Nephron progenitor cell (in vitro differentiated cells): ENCODE results near the gene LCLAT1.

ENCODE experiments used
- DNase-seq: peaks from one replicate; pipeline ENCODE4 v3.0.0; 2021
- H3K27ac Mint-ChIP-seq: 2 replicates; pipeline ENCODE4 v1.8.0; 2021; ENCODE audit warnings: mild to moderate bottlenecking, moderate library complexity, mixed read lengths
- H3K27me3 Mint-ChIP-seq: 2 replicates; pipeline ENCODE4 v1.8.0; 2021; ENCODE audit warnings: mild to moderate bottlenecking, low read depth, mixed read lengths; ENCODE audit not compliant: poor library complexity
- H3K36me3 Mint-ChIP-seq: 2 replicates; pipeline ENCODE4 v1.8.0; 2021; ENCODE audit warnings: low read depth, mixed read lengths
- H3K4me1 Mint-ChIP-seq: 2 replicates; pipeline ENCODE4 v1.8.0; 2021; ENCODE audit warnings: mixed read lengths
- H3K4me3 Mint-ChIP-seq: 2 replicates; pipeline ENCODE4 v1.8.0; 2021; ENCODE audit warnings: mild to moderate bottlenecking, moderate library complexity, mixed read lengths
- H3K9me3 Mint-ChIP-seq: 2 replicates; pipeline ENCODE4 v1.8.0; 2021; ENCODE audit warnings: mild to moderate bottlenecking, moderate library complexity, mixed read lengths
- CTCF ChIP-seq: fragments of 200-600 bp; sonication (generic); IDR thresholded peaks from 2 replicates; pipeline ENCODE4 v1.5.0; 2021; ENCODE audit warnings: antibody characterized with exemption

Gene LCLAT1

GRCh38 chr2:30559544-30560275, 112.7 kb downstream of the LCLAT1 start:
- no peak for TF ChIP-seq CTCF

DNA sequence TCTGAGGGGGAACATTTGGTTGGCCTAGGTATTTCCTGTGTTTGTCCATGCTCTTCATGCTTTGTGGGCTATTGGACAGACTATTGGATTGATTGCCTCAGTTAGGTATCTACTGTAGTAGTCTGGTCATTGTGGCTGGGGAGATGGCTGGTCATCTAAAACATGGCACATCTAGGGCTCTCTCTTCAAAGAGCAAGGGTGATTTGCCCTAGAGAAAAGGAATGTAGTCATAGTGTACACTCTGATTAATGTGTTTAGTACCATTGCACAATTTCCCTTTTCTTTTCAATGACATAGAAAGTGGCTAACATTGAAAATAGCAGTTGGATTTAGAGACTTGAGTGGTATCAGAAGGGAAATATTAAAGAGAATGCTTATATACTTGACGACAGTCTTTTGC, 114.3 kb downstream of the LCLAT1 start:
- Mint-ChIP-seq H3K4me3 (no peak overlapping the region), H3K36me3 (peaks cover 23% of the 10 kb centered on the region), H3K27me3 (no peaks in the 10 kb centered on the region), H3K9me3 (no peaks in the 10 kb centered on the region), H3K27ac (peak overlapping the region; percentile 32), H3K4me1 (peaks cover 10% of the 10 kb centered on the region)
- TF ChIP-seq CTCF: no peak
- no peak for DNase-seq

More at GRCh38 chr2:30559544-30560275, 112.7 kb downstream of the LCLAT1 start:
- peaks cover 3% of the 10 kb centered on the region for H3K4me1 Mint-ChIP-seq
- peaks cover 23% of the 10 kb centered on the region for H3K36me3 Mint-ChIP-seq
- no peak overlapping the region for H3K4me3 Mint-ChIP-seq
- H3K27me3 Mint-ChIP-seq: no peaks in the 10 kb centered on the region
- no peak for DNase-seq
- peak overlapping the region; percentile 46 for H3K27ac Mint-ChIP-seq
- no peaks in the 10 kb centered on the region for H3K9me3 Mint-ChIP-seq

GRCh38 chr2:30565851-30566358, 118.9 kb downstream of the LCLAT1 start:
- H3K27ac Mint-ChIP-seq: peak overlapping the region; percentile 86
- peaks cover 10% of the 10 kb centered on the region for H3K4me1 Mint-ChIP-seq
- H3K27me3 Mint-ChIP-seq: no peaks in the 10 kb centered on the region
- H3K36me3 Mint-ChIP-seq: peaks cover 37% of the 10 kb centered on the region
- H3K9me3 Mint-ChIP-seq: no peaks in the 10 kb centered on the region
- no peak for DNase-seq
- no peak for TF ChIP-seq CTCF
- no peak overlapping the region for H3K4me3 Mint-ChIP-seq

- Mint-ChIP-seq H3K36me3 (peaks cover 34% of the 10 kb centered on the region), H3K4me3 (no peak overlapping the region), H3K27me3 (no peaks in the 10 kb centered on the region), H3K4me1 (peaks cover 7% of the 10 kb centered on the region), H3K27ac (no peak overlapping the region), H3K9me3 (no peaks in the 10 kb centered on the region)
- TF ChIP-seq CTCF: no peak
- DNase-seq: no peak
Measured at GRCh38 chr2:30566631-30567030, 119.6 kb downstream of the LCLAT1 start.

- Mint-ChIP-seq H3K27ac (no peak overlapping the region), H3K27me3 (no peaks in the 10 kb centered on the region), H3K36me3 (peaks cover 32% of the 10 kb centered on the region), H3K4me1 (peaks cover 7% of the 10 kb centered on the region), H3K9me3 (no peaks in the 10 kb centered on the region), H3K4me3 (no peak overlapping the region)
- DNase-seq: no peak
- TF ChIP-seq CTCF: no peak
Measured at GRCh38 chr2:30567317-30567716, 120.3 kb downstream of the LCLAT1 start.

GRCh38 chr2:30569946-30570345, 122.9 kb downstream of the LCLAT1 start:
- Mint-ChIP-seq H3K4me3 (no peak overlapping the region), H3K27me3 (no peaks in the 10 kb centered on the region), H3K36me3 (peaks cover 24% of the 10 kb centered on the region), H3K4me1 (peaks cover 7% of the 10 kb centered on the region), H3K9me3 (no peaks in the 10 kb centered on the region), H3K27ac (no peak overlapping the region)
- no peak for TF ChIP-seq CTCF
- no peak for DNase-seq
